ENCODE results near the gene PCDHGA6.
"Not testable (repeated sequence)": the region's sequence is repeated elsewhere in the genome, so short reads cannot be mapped to it uniquely, and the experiment has no call there.

Gene PCDHGA6

GRCh38 chr5:141417494-141418172, 43.9 kb downstream of the PCDHGA6 start, which contains the start of gene PCDHGB7:
Gene PCDHGB7, plus strand, starts transcription at chr5:141417677. Its CDS starts 183 bp downstream, at chr5:141417860.
- POLR2A ChIA-PET (ENCODE audit: low non-redundant PET), result not testable (repeated sequence)
- peak; percentile 56 for DNase-seq (ENCODE audit: low spot score)
- TF ChIP-seq, protein P1, sequence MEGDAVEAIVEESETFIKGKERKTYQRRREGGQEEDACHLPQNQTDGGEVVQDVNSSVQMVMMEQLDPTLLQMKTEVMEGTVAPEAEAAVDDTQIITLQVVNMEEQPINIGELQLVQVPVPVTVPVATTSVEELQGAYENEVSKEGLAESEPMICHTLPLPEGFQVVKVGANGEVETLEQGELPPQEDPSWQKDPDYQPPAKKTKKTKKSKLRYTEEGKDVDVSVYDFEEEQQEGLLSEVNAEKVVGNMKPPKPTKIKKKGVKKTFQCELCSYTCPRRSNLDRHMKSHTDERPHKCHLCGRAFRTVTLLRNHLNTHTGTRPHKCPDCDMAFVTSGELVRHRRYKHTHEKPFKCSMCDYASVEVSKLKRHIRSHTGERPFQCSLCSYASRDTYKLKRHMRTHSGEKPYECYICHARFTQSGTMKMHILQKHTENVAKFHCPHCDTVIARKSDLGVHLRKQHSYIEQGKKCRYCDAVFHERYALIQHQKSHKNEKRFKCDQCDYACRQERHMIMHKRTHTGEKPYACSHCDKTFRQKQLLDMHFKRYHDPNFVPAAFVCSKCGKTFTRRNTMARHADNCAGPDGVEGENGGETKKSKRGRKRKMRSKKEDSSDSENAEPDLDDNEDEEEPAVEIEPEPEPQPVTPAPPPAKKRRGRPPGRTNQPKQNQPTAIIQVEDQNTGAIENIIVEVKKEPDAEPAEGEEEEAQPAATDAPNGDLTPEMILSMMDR (conservative IDR thresholded peaks at IDR 0.05; ENCODE audit: low read depth), result peak; percentile 82
- CTCF ChIA-PET, result interaction anchor here (0.5 to 1.7 kb wide), 21 partner anchors 10 to 691 kb away, joined by 3 to 7 read pairs (median 3); partner anchors contain the start of genes PCDHB9, PCDHGA3, PCDHGA9 and PCDHGB6
- peak within 1 kb of the TSS; percentile 48 for H3K27ac ChIP-seq

DNA sequence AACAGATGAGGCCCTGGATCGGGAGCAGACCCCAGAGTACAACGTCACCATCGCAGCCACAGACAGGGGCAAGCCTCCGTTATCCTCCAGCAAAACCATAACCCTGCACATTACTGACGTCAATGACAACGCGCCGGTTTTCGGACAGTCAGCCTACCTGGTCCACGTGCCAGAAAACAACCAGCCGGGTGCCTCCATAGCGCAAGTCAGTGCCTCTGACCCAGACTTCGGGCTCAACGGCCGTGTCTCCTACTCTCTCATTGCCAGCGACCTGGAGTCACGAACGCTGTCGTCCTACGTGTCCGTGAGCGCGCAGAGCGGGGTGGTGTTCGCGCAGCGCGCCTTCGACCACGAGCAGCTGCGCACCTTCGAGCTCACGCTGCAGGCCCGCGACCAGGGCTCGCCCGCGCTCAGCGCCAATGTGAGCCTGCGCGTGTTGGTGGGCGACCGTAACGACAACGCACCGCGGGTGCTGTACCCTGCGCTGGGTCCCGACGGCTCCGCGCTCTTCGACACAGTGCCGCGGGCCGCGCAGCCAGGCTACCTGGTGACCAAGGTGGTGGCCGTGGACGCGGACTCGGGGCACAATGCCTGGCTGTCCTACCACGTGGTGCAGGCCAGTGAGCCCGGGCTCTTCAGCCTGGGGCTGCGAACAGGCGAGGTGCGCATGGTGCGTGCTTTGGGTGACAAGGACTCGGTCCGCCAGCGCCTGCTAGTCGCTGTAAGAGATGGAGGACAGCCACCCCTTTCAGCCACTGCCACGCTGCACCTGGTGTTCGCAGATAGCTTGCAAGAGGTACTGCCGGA, 45.6 kb downstream of the PCDHGA6 start:
- DNase-seq (ENCODE audit: low spot score), result no peak
- TF ChIP-seq, protein P1 (conservative IDR thresholded peaks at IDR 0.05; ENCODE audit: low read depth), result no peak

DNA sequence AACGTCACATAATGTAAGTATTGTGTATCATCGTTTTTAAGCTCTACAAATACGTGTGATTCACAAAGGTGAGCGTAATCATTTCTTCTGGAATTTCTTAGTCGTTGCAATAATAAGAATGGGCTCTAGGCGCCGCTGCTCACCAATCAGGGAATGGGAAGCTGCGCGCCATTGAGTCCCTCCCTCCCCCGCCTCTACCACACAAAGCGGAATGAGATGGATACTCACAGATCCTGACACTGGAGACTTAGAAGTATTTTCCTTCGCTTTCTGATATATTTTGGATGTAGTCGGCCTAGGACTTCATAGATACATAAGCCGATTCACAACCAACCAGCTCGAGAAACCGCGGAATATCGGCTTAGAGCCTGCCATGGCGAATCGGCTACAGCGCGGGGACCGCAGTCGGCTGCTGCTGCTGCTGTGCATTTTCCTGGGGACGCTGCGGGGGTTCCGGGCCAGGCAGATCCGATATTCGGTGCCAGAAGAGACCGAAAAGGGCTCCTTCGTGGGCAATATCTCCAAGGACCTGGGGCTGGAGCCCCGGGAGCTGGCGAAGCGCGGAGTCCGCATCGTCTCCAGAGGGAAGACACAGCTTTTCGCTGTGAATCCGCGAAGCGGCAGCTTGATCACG, 47.3 kb downstream of the PCDHGA6 start, which contains the start of gene PCDHGA11:
Gene PCDHGA11 (plus strand): TSS at position 197 of the 634 bp plus-strand sequence. CDS start 177 bp downstream, at position 374.
- ChIA-PET CTCF (interaction anchor here (0.7 to 0.9 kb wide), 3 partner anchors 12 to 164 kb away, joined by 3 to 4 read pairs (median 4); no protein-coding TSS in a partner anchor), POLR2A (ENCODE audit: low non-redundant PET) (no interaction called here)
- TF ChIP-seq, protein P1 (conservative IDR thresholded peaks at IDR 0.05; ENCODE audit: low read depth), result no peak
- no peak within 1 kb of the TSS for H3K27ac ChIP-seq
- no peak for DNase-seq (ENCODE audit: low spot score)

More for the DNA sequence above, 45.6 kb downstream of the PCDHGA6 start:
- POLR2A ChIA-PET (ENCODE audit: low non-redundant PET), result no interaction called here
- CTCF ChIA-PET, result interaction anchor here (0.6 kb wide), 1 partner anchor 105 kb away, joined by 3 read pairs; no protein-coding TSS in a partner anchor
- H3K27ac ChIP-seq, result no peak overlapping the region

DNA sequence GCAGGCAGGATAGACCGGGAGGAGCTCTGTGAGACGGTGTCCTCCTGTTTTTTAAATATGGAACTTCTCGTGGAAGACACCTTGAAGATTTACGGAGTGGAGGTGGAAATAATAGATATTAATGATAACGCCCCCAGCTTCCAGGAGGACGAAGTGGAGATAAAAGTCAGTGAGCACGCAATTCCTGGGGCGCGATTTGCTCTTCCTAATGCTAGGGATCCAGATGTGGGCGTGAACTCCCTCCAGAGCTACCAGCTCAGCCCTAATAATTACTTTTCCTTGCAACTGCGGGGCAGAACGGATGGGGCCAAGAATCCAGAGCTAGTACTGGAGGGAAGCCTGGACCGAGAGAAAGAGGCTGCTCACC, 47.8 kb downstream of the PCDHGA6 start:
- POLR2A ChIA-PET (ENCODE audit: low non-redundant PET), result no interaction called here
- CTCF ChIA-PET, result interaction anchor here (0.6 to 0.7 kb wide), 2 partner anchors 11 to 159 kb away, joined by 3 read pairs; no protein-coding TSS in a partner anchor
- H3K27ac ChIP-seq, result no peak overlapping the region
- TF ChIP-seq, protein P1 (conservative IDR thresholded peaks at IDR 0.05; ENCODE audit: low read depth), result no peak
- no peak for DNase-seq (ENCODE audit: low spot score)

DNA sequence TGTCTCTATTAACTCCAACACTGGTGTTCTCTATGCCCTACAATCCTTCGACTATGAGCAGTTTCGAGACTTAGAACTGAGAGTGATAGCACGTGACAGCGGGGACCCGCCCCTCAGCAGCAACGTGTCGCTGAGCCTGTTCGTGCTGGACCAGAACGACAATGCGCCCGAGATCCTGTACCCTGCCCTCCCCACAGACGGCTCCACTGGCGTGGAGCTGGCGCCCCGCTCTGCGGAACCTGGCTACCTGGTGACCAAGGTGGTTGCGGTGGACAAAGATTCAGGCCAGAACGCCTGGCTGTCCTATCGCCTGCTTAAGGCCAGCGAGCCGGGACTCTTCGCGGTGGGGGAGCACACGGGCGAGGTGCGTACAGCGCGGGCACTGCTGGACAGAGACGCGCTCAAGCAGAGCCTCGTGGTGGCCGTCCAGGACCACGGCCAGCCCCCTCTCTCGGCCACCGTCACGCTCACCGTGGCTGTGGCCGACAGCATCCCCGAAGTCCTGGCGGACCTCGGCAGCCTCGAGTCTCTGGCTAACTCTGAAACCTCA, 49.1 kb downstream of the PCDHGA6 start:
- H3K27ac ChIP-seq, result no peak overlapping the region
- DNase-seq (ENCODE audit: low spot score), result no peak
- ChIA-PET CTCF (interaction anchor here (0.6 kb wide), 1 partner anchor 90 kb away, joined by 3 read pairs; no protein-coding TSS in a partner anchor), POLR2A (ENCODE audit: low non-redundant PET) (no interaction called here)
- TF ChIP-seq, protein P1 (conservative IDR thresholded peaks at IDR 0.05; ENCODE audit: low read depth), result no peak

Data from RWPE1 (cell line).